Measurements from ENCODE around the gene TMC4.

DNA sequence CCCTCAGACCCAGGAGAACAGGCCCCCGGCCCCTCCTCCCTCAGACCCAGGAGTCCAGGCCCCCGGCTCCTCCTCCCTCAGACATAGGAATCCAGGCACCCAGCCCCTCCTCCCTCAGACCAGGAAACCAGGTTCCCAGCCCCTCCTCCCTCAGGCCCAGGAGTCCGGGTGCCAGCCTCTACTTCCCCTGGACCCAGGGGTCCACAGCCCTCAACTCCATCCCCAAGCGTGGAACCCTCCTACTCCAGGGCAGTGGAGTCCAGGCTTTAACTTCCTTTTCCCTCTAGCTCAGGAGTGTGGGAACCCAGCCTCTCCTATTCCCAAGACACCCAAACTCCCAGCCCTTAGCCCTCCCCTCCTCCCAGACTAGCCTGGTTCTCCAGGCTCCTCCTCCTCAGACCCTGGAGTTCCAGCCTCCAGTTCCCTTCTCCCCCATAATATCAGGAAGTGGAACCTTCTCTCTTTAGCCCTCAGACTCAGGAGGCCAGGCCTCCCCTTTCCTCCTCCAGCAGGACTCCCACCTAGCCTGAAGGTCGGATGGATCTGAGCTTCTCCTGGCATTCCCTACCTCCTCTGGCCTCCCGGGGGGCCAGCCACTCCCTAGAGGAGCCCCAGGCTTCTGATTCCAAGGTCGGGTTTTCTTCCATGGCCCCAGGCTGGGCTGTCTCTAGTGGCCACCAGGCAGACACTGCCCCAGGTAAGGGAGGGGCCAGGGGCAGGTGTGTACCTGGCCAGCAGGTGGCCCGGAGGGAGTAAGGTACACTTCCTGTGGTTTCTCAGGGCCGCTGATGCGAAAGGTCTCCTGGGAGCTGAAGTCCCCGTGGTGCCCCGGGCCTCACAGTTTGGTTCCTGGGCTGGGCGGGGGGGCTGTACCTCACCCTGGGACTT lies at the start of gene TMC4:
- TF ChIP-seq, protein P1, sequence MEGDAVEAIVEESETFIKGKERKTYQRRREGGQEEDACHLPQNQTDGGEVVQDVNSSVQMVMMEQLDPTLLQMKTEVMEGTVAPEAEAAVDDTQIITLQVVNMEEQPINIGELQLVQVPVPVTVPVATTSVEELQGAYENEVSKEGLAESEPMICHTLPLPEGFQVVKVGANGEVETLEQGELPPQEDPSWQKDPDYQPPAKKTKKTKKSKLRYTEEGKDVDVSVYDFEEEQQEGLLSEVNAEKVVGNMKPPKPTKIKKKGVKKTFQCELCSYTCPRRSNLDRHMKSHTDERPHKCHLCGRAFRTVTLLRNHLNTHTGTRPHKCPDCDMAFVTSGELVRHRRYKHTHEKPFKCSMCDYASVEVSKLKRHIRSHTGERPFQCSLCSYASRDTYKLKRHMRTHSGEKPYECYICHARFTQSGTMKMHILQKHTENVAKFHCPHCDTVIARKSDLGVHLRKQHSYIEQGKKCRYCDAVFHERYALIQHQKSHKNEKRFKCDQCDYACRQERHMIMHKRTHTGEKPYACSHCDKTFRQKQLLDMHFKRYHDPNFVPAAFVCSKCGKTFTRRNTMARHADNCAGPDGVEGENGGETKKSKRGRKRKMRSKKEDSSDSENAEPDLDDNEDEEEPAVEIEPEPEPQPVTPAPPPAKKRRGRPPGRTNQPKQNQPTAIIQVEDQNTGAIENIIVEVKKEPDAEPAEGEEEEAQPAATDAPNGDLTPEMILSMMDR (IDR thresholded peaks at IDR 0.05), result peak; percentile 43 to 66 (median 60)
- peak in 1 of 2 donors; percentile 43 for TF ChIP-seq POLR2A (IDR thresholded peaks at IDR 0.05)

Measured in thyroid gland (tissue), 4 donors.